ENCODE results near the gene NCLN.
"Not testable (repeated sequence)": the region's sequence is repeated elsewhere in the genome, so short reads cannot be mapped to it uniquely, and the experiment has no call there.

The NCLN gene

GRCh38 chr19:3193256-3194105, 7.8 kb downstream of the NCLN start:
- Histone ChIP-seq H3K27me3 (ENCODE audit: insufficient read depth, low read length) (no peaks in the 10 kb centered on the region), H3K4me3 (ENCODE audit: low read length) (no peak overlapping the region), H3K9ac (ENCODE audit: low read depth, low read length) (no peak overlapping the region), H3K9me3 (ENCODE audit: insufficient read depth, low read depth, low read length) (no peaks in the 10 kb centered on the region), H3K36me3 (ENCODE audit: insufficient read depth, low read length) (peaks cover 35% of the 10 kb centered on the region), H3K27ac (ENCODE audit: low read depth, low read length) (no peak overlapping the region), H3K4me1 (ENCODE audit: insufficient read depth, low read length) (no peaks in the 10 kb centered on the region)
- 95% methylated on average over 40 of the region's 40 CpGs for WGBS

GRCh38 chr19:3194106-3195087, 8.7 kb downstream of the NCLN start:
- Histone ChIP-seq H3K9ac (ENCODE audit: low read depth, low read length) (no peak overlapping the region), H3K4me1 (ENCODE audit: insufficient read depth, low read length) (no peaks in the 10 kb centered on the region), H3K36me3 (ENCODE audit: insufficient read depth, low read length) (peaks cover 36% of the 10 kb centered on the region), H3K27me3 (ENCODE audit: insufficient read depth, low read length) (no peaks in the 10 kb centered on the region), H3K27ac (ENCODE audit: low read depth, low read length) (no peak overlapping the region), H3K9me3 (ENCODE audit: insufficient read depth, low read depth, low read length) (no peaks in the 10 kb centered on the region), H3K4me3 (ENCODE audit: low read length) (no peak overlapping the region)
- WGBS: 90% methylated on average over 17 of the region's 17 CpGs

- H3K4me3 ChIP-seq (ENCODE audit: low read length): no peak overlapping the region
- no peaks in the 10 kb centered on the region for H3K4me1 ChIP-seq (ENCODE audit: insufficient read depth, low read length)
- H3K9me3 ChIP-seq (ENCODE audit: insufficient read depth, low read depth, low read length): no peaks in the 10 kb centered on the region
- H3K9ac ChIP-seq (ENCODE audit: low read depth, low read length): no peak overlapping the region
- 95% methylated on average over 42 of the region's 42 CpGs for WGBS
- no peaks in the 10 kb centered on the region for H3K27me3 ChIP-seq (ENCODE audit: insufficient read depth, low read length)
- H3K36me3 ChIP-seq (ENCODE audit: insufficient read depth, low read length): peaks cover 41% of the 10 kb centered on the region
- no peak overlapping the region for H3K27ac ChIP-seq (ENCODE audit: low read depth, low read length)
Measured at GRCh38 chr19:3196064-3196932, 10.6 kb downstream of the NCLN start.

DNA sequence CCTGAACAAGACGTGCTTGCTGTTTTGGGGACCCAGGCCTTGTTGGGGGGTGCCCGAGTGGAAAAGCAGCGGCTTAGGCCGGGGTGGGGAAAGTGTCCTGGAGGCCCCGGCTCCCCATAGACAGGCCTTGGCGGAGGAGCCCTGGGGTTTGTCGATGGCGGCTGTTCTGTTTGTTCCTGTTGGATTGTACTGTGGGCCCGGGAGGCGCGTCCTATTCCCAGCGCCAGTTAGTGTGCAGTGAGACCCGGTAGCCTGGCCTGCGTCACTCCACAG, 11.1 kb downstream of the NCLN start:
- no peak overlapping the region for H3K27ac ChIP-seq (ENCODE audit: low read depth, low read length)
- H3K4me3 ChIP-seq (ENCODE audit: low read length): no peak overlapping the region
- no peaks in the 10 kb centered on the region for H3K27me3 ChIP-seq (ENCODE audit: insufficient read depth, low read length)
- H3K9me3 ChIP-seq (ENCODE audit: insufficient read depth, low read depth, low read length): no peaks in the 10 kb centered on the region
- 97% methylated on average over 14 of the region's 14 CpGs for whole genome bisulfite sequencing
- peaks cover 44% of the 10 kb centered on the region for H3K36me3 ChIP-seq (ENCODE audit: insufficient read depth, low read length)
- no peak overlapping the region for H3K9ac ChIP-seq (ENCODE audit: low read depth, low read length)
- H3K4me1 ChIP-seq (ENCODE audit: insufficient read depth, low read length): no peaks in the 10 kb centered on the region

- H3K9me3 ChIP-seq (ENCODE audit: insufficient read depth, low read depth, low read length): no peaks in the 10 kb centered on the region
- H3K27ac ChIP-seq (ENCODE audit: low read depth, low read length): no peak overlapping the region
- no peaks in the 10 kb centered on the region for H3K27me3 ChIP-seq (ENCODE audit: insufficient read depth, low read length)
- H3K36me3 ChIP-seq (ENCODE audit: insufficient read depth, low read length): peaks cover 52% of the 10 kb centered on the region
- H3K4me3 ChIP-seq (ENCODE audit: low read length): no peak overlapping the region
- no peak overlapping the region for H3K9ac ChIP-seq (ENCODE audit: low read depth, low read length)
- H3K4me1 ChIP-seq (ENCODE audit: insufficient read depth, low read length): no peaks in the 10 kb centered on the region
- 95% methylated on average over 40 of the region's 43 CpGs for WGBS
Measured at GRCh38 chr19:3198901-3199700, 13.4 kb downstream of the NCLN start.

DNA sequence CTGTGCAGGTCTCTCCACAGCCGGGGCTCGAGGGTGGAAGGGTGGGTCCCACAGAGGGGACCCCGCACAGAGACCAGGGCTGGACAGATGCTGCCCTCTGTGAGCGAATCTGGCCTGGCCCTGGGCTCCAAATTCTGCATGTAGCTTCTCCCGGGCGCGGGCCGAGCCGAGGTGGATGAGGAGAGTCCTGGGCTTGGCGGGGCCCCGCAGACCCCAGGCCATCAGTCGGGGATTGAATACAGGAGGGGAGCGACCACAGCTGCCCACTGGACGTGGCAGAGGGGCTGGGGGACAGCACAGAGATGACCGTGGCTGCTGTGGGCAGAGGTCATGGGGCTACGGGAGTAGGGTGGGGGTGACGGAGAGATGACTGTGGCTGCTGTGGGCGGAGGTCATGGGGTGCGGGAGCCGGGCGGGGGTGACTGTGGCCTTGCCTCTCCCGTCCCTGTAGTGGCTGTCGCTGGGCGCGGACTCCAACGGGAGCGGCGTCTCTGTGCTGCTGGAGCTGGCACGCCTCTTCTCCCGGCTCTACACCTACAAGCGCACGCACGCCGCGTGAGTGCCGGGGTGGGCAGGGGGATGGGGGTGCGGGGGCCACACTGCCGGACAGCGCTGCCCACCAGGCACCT, 15.5 kb downstream of the NCLN start:
- H3K27ac ChIP-seq (ENCODE audit: low read depth, low read length): no peak overlapping the region
- H3K4me3 ChIP-seq (ENCODE audit: low read length): no peak overlapping the region
- H3K36me3 ChIP-seq (ENCODE audit: insufficient read depth, low read length): peaks cover 59% of the 10 kb centered on the region
- H3K27me3 ChIP-seq (ENCODE audit: insufficient read depth, low read length): no peaks in the 10 kb centered on the region
- H3K9ac ChIP-seq (ENCODE audit: low read depth, low read length): no peak overlapping the region
- WGBS: 95% methylated on average over 39 of the region's 39 CpGs
- H3K4me1 ChIP-seq (ENCODE audit: insufficient read depth, low read length): no peaks in the 10 kb centered on the region
- H3K9me3 ChIP-seq (ENCODE audit: insufficient read depth, low read depth, low read length): no peaks in the 10 kb centered on the region

- 97% methylated on average over 14 of the region's 14 CpGs for WGBS
- H3K9me3 ChIP-seq (ENCODE audit: insufficient read depth, low read depth, low read length): no peaks in the 10 kb centered on the region
Measured at GRCh38 chr19:3201911-3202310, 16.2 kb downstream of the NCLN start.

DNA sequence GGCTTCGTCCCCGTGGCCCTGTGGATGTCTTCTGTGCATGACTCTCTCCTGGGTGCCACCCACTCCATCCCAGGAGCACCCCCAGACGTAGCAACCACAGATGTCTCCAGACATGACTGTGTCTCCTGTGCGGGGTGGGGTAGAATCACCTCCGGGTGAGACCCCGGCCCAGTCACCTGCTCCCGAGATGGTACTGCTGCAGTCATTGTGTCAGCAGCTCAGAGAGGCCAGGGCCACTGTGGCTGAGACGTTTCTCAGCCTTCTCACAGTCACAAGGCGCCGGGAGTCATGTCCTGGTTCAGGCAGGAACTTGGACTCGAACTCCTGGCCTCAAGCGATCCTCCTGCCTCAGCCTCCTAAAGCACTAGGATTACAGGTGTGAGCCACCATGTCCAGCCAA, 16.6 kb downstream of the NCLN start:
- no peaks in the 10 kb centered on the region for H3K9me3 ChIP-seq (ENCODE audit: insufficient read depth, low read depth, low read length)
- H3K27me3 ChIP-seq (ENCODE audit: insufficient read depth, low read length): no peaks in the 10 kb centered on the region
- no peak overlapping the region for H3K9ac ChIP-seq (ENCODE audit: low read depth, low read length)
- H3K36me3 ChIP-seq (ENCODE audit: insufficient read depth, low read length): peaks cover 63% of the 10 kb centered on the region
- no peaks in the 10 kb centered on the region for H3K4me1 ChIP-seq (ENCODE audit: insufficient read depth, low read length)
- no peak overlapping the region for H3K4me3 ChIP-seq (ENCODE audit: low read length)
- no peak overlapping the region for H3K27ac ChIP-seq (ENCODE audit: low read depth, low read length)
- WGBS: 92% methylated on average over 12 of the region's 12 CpGs

More at GRCh38 chr19:3201911-3202310, 16.2 kb downstream of the NCLN start:
- Histone ChIP-seq H3K9ac (ENCODE audit: low read depth, low read length) (no peak overlapping the region), H3K36me3 (ENCODE audit: insufficient read depth, low read length) (peaks cover 59% of the 10 kb centered on the region), H3K27me3 (ENCODE audit: insufficient read depth, low read length) (no peaks in the 10 kb centered on the region), H3K27ac (ENCODE audit: low read depth, low read length) (no peak overlapping the region), H3K4me3 (ENCODE audit: low read length) (no peak overlapping the region), H3K4me1 (ENCODE audit: insufficient read depth, low read length) (no peaks in the 10 kb centered on the region)

- peaks cover 68% of the 10 kb centered on the region for H3K36me3 ChIP-seq (ENCODE audit: insufficient read depth, low read length)
- WGBS: 94% methylated on average over 7 of the region's 7 CpGs
- H3K27me3 ChIP-seq (ENCODE audit: insufficient read depth, low read length); H3K27ac ChIP-seq (ENCODE audit: low read depth, low read length); H3K4me3 ChIP-seq (ENCODE audit: low read length); H3K9ac ChIP-seq (ENCODE audit: low read depth, low read length); H3K9me3 ChIP-seq (ENCODE audit: insufficient read depth, low read depth, low read length); H3K4me1 ChIP-seq (ENCODE audit: insufficient read depth, low read length): not testable (repeated sequence)
Measured at GRCh38 chr19:3202895-3203294, 17.2 kb downstream of the NCLN start.

Measured in HUES64 (cell line).